ENCODE measurements around the gene KLHL3.
A peak's percentile ranks its signal among the peaks of the same experiment; 100 is the strongest.
"Not testable (repeated sequence)": the region's sequence is repeated elsewhere in the genome, so short reads cannot be mapped to it uniquely, and the experiment has no call there.

KLHL3 gene

DNA sequence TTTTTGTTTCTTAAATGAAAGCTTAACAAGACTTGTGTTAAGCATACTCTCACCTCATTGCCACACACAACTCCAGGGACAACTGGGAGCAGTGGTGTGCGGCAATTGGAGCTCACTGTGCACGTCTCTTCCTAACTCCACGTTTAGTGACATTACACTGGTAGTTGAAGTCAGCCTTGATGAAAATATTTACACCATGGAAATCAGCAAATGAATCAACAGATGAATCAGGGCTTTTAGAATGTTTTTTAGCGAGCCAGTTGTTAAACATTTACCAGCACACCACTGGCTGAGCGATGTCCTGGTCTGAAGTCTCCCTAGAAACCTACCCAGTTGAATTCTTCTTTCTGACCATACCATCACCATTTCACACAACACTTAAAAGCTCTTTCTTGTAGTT, 67.3 kb downstream of the KLHL3 start:
- DNase-seq (ENCODE audit: low read depth in 3 of 3) = no peak

DNA sequence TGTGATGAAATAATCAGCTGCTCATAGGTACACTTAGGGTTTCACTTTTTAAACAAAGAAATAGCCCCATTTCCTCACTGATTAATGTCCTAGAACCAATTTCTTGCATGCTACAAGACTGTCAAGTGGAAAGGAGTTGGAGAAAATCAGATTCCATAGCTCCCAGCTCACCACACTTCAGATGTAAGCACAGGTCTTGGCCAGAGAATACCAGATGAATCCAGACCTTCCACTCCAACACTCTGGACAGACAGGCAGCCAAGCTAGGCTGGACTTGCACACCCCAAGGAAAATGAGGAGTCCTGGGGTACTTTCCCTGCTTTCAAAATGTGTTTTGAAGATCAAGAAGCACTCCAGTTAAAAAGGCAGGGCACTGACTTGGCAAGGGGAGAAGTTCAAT, 68.5 kb downstream of the KLHL3 start:
- DNase-seq (ENCODE audit: low read depth in 3 of 3) = no peak

DNA sequence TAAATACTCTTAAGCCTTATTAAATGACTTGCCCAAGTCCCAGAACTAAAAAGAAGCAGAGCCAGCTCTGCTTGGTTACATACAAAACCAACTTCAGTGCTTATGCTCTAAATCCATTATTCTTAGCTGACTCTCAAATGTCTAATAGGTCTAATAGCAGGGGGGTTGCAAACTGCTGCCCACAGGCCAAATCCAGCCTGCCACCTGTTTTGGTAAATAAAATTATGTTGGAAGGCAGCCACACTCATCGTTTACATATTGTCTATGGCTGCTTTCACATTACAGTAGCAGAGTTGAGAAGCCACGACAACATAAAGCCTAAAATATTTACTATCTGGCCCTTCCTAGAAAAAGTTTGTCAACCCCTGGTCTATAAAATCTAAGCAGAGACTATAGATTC, 69.0 kb downstream of the KLHL3 start:
- DNase-seq (ENCODE audit: low read depth in 3 of 3) = no peak

DNA sequence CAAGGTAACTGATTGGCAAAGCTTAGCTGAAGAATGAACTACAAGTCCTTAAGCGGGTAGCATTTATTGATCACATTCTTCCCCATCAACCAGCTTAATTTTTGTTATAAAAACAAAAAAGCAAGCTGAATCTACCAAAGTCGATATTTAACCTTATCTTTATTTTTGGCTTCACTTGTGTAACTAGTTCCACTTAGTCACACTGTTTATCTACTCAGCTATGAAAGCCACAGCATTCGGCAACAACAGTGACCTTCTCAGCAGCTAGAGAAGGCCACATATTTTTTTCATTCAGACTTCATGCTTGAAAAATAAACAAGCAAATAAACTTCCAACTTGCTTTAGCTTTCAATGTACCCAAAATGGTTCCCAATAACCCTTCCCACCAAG, 69.4 kb downstream of the KLHL3 start:
- no peak for DNase-seq (ENCODE audit: low read depth in 3 of 3)

DNA sequence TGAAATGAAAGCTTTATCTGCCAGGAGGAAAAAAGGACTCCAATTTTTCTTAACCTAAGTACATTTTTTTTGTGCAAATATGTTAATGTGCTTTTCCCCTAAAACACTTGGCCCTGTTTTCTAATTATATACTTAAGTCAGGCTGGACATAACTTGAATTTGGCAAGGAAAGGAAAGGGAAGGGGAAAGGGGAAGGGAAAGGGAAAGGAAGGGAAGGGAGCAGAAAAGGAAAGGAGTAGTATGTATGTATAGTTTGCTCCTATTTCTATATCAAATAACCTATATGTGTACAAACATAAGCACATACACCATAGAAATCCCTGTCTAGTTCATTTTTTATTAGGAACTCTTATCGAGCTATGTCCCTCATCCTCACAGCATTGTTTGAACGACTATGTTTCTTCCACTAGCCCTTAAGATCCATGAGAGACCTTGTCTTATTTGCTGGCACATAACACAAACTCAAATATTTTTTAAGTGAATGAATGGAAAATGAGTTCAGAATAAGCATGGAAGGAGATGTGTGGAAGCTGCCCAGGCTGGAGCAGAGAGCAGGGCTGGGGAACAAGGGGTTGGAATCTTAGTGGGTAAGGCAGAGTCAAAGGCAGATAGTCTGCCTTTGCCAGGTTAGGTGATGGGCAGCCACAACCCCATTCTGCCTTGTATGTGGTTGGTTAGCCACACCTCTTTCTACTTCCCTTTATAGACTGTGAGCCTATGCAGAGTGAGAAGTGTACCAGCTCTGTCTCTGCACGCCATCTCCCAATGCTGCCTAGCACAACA, 70.0 kb downstream of the KLHL3 start:
- peak; percentile 1 to 5 (median 5) for DNase-seq (ENCODE audit: low read depth in 3 of 3)

DNA sequence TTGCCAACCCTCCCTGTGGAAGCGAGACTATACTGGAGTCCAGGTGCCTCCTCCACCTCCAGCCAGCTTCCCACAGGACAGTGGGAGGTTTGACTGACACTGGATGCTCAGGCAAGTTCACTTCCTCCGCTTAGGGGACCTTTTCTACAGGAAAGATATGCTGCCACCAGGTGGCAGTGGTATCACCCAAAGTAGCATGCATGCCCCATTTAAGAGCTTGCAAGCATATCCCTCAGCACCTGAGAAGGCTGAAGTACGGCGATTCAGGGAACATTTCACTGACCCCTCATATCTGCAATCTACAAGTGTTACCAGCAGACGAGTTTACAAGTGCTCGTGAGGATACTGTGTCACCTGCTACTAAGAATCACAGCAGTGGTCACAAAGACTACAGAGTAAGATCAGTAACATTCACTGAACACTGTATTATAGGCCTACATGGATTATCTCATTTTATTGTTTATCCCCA, 75.5 kb downstream of the KLHL3 start:
- DNase-seq (ENCODE audit: low read depth in 3 of 3) = peak; percentile 45 to 65 (median 58)

DNA sequence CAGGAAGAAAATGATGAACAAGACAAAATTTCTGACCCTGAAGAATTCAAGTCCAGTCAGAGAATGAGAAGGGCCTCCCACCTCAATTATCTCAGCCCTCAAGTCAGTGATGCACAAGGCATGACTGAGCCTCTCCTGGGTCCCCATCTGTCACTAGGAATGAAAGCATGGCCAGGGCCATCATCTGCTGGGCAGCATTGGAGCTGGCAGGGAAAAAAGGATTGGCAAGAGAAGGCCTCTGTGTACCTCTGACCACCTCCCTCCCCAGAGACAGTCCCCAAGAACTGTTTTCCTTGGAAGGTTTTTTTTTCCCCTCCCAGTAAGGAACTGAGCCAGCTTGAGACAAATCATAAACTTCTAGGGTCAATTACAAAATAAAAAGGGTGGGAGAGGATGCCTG, 76.7 kb downstream of the KLHL3 start:
- DNase-seq (ENCODE audit: low read depth in 3 of 3) = no peak

DNA sequence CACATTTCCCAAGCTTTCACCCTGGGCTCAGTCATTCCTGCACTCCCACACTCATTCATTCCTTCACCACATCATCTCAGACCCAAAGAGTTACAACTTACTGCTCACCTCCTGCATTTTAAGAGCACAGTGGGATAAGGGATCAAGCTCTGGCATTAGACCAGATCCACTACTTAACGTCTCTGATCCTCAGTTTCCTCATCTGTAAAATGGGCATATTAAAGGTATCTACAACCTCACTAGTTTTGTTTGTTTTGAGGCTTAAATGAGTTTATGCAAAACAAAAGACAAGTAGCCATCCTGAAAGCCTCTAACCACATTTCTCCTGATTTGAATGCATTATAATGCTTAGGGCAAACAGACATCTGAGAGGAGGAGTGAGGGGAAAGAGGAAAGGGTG, 77.6 kb downstream of the KLHL3 start:
- no peak for DNase-seq (ENCODE audit: low read depth in 3 of 3)

DNA sequence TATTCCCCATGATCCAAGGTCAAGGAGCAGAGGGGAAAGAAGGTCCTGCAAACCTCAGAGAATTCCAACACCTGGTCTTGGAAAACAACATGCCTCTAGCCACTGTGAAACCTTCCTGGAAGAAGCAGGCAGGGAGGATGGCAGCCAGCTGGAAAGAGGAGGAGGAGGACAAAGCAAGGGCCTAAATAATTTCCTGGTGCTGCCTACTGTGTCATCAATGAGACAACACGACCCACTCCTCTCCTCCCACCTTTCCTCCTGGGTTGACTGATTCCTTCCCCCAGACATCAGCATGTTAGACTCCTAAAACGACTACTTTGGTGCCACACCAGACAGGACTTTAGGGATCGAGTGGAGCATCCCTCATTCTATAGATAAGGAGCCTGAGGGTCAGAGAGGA, 78.8 kb downstream of the KLHL3 start:
- no peak for DNase-seq (ENCODE audit: low read depth in 3 of 3)

DNA sequence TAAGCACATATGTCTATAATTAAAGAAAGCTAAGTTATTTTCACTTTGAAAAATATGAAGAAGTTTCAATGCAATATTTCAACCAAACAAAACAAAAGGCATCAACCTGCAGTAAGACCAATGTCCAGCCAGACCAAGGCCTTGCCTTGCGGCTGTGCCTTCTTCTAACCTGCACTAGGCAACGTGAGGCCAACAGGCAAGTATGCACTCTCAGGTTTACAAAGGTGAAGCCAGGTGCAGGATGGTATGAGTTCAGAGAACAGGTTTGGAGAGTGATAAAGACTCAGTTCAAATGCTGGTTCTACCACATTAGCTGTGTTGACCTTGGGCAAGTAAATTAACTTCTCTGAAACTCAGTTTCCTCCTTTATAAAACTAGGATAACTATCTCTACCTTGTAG, 79.3 kb downstream of the KLHL3 start:
- no peak for DNase-seq (ENCODE audit: low read depth in 3 of 3)

DNA sequence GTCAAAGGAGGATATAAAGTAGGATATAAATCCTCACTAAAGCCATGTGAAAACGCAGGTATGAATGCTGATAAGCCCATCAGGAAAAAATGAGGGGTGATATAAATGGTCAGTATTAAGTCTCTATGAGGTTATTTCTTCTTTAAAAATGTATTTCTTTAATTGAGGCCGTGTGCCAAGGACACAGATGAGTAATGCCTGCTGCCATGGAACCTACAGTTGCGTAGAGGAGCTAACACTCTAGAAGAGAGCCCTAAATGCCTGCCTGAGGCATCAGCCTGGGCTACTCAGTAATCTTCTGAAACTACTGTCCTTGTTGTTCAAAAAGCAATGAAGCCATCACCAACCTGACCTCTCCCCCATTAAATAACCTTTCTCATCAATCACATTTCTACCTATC, 84.9 kb downstream of the KLHL3 start:
- DNase-seq (ENCODE audit: low read depth in 3 of 3) = no peak

DNA sequence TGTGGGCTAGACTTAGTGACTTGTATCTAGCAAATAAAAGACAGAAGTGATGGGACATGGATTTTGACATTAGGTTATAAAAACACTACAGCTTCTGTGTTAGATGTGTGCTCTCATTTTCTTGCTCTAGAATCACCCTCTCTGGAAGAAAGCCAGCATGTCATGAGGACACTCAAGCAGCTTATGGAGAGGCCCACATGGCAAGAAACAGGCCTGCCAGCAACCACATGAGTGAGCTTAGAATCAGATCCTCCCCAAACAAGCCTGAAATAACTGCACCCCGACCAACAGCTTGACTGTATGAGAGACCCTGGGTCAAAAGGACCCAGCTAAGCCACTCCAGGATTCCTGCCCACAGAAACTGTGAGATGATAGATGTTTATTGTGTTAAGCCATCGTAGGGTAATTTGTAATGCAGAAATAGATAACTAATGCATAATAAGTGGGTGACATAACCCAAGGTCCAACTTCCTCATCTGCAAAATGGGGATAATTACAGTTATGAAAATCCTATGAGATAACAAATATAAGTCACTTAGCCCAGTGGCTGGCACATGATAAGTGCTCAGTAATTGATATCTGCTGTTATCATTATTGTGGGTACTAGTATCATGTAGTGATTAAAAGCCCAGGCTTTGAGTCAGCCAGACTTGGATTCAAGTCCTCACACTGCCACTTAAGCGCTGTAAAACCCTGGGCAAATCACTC, 86.5 kb downstream of the KLHL3 start:
- no peak for DNase-seq (ENCODE audit: low read depth in 3 of 3)

DNA sequence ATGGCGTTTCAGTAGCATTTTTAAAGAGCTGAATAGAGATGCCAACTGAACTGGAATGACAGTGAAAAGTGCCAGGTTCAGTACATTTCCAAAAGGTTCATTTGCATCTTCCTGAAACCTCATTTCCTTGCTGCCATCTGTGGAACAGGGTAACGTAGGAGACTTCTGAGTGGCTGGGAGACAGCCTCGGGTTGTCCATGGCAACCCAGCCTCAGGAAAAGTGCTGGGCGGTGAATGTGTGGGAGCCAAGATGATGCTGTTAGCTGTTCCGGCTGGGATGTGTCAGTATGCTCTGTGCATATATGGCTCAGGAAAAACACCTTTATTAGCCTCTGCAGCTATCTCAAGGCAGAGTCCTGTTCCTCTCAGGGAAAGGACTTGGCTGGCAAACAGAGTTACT, 87.5 kb downstream of the KLHL3 start:
- no peak for DNase-seq (ENCODE audit: low read depth in 3 of 3)

DNA sequence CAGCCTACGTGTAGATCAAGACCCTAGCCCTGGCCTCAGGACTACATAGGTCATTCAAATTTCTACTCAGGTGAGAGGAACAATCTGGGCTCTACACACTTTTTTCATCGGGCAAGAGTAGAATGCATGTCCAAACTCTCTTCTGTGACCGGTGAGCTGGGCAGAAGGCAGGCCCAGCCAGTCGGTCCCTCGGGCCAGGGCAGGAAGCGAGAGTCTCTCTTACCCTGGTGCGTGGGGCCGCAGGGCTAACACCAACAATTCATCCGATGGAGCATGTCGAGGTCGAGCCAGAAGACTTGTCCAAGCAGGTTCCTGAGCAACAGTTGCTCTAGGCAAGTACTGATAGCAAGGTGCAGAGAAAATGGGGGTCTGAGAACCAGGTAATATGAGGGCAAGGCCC, 88.5 kb downstream of the KLHL3 start:
- DNase-seq (ENCODE audit: low read depth in 3 of 3) = no peak

DNA sequence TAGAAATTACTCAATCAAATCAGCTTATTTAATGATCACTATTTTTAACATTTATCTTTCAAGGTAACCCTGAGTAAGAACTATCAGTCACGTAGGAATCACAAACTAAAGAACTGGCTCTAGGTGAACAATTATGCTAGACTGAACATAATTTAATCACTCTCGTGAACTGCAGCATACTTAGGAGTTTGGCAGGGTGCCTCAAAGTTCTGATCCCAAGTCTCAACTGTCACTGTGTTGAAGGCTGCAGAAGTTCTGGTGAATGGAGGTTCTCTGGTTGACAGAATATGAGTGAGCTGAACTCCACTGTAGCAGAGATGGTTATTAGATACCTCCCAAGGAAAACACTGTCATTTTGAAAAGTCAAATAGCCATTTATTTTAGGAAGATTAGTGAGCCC, 89.1 kb downstream of the KLHL3 start:
- DNase-seq (ENCODE audit: low read depth in 3 of 3) = no peak

DNA sequence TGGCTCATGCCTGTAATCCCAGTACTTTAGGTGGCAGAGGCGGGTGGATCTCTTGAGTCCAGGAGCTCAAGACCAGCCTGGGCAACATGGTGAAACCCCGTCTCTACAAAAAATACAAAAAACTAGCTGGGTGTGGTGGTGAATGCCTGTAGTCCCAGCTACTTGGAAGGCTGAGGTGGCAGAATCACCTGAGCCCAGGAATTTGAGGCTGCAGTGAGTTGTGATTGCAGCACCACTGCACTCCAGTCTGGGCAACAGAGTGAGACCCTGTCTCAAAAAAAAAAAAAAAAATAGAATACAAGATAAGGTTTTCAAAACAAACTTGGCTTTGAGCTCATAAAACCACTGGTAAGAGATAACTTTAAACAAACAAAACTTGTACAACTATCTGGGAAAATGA, 92.8 kb downstream of the KLHL3 start:
- not testable (repeated sequence) for DNase-seq (ENCODE audit: low read depth in 3 of 3)

DNA sequence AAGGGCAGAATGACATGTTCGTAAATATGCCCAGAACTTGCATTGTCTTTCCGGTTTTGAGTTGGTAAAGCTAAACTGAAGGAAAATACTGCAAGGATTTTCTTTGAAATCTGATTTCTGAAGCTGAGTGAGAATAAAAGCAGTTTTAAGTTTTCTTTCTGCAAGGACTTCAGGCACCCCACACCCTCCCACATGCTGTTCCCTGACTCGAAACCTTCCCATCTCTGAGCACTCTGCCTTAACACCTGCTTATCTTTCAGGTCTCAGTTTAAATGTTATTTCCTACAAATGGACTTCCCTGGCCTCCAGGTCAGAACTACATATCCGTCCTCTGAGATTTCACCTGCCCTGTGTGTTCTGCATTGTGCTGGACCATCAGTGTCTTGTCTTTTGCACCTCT, 93.8 kb downstream of the KLHL3 start:
- DNase-seq (ENCODE audit: low read depth in 3 of 3) = no peak

DNA sequence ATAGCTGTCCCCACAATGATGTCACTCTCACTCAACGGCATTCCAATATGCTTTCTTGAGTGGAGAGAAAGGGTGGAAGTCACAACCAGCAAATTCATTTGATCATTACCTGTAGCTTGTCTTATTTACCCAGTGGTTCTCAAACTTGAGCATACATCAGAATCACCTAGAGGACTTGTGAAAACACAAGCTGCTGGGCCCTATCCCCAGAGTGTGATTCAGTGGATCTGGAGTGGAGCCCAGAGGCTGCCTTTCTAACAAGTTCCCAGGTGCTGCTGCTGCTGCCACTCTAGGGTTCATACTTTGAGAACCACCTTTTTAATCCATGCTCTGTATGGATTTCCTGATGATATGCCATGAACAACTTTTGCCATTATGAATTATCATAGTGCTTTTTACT, 94.7 kb downstream of the KLHL3 start:
- no peak for DNase-seq (ENCODE audit: low read depth in 3 of 3)

DNA sequence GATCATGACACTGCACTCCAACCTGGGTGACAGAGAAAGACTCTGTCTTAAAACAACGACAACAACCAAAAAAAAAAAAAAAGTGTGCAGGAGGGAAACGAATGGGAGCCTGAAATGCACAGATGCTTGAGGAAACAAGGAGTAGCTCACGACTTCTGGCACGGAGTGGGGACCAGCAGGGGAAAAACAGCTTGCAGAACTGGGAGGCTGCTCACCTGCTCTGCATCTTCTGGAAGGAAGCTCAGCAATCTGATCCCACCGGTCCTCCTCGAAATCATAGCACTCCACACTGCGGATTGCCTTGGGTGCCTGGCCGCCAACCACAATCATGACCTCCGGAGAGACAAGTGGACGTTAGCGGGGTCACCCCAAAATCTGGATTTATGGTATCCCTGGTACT, 96.2 kb downstream of the KLHL3 start:
- no peak for DNase-seq (ENCODE audit: low read depth in 3 of 3)

DNA sequence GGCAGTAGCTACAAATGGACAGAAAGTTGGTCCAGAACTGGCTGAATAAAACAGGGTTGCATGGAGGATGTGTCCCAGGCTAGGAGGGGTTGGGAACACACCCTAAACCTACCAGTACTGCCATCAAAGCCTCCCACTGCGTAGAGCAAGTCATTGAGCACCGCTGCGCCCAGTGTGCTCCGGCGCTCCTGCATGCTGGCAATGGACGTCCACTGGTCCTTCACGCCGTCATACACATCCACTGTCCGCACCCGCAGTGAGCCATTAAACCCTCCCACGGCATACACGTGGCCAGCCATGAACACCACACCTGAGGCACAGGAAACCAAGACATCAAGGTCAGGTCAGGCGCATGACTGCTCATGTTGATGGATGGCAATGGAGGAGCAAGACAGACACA, 97.0 kb downstream of the KLHL3 start:
- no peak for DNase-seq (ENCODE audit: low read depth in 3 of 3)

DNA sequence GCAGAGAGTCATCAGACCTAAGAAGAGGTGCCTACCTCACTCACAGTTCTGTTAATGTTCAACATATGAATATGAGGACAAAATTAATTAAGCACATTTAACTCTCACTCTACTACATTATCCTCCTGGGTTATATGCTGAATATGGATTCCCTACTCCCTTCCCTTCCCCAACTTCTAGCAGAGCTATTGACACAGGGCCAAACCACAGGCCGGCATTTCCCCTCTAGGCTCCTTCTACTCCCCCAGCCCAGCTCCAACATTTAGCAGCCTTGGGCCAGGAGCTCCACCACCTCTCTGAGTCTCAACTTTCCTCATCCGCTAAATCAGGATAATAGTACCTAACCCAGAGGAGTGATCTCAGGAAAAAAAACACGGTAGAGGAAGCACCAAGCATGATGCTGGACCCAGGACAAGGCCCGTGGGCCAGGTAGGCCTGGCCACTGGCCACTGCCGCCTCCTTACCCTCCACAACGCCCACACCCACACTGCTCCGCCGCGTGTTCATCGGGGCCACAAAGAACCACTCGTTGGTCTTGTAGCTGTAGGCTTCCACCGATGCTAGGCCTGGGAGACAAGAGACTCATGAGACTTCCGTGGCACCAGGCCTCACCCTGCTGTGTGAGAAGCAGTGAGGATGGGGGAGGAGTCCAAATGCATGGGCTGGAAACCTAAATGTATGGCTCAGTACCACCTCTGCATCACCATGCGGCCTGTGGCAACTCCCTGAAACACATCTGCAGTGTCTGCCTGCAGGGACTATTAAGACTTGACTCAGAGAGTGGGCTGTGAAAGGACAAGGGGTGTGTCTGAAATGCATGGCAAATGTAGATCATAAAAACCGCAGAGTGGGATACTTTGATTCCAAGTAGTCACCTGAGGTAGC, 98.8 kb downstream of the KLHL3 start:
- no peak for DNase-seq (ENCODE audit: low read depth in 3 of 3)

DNA sequence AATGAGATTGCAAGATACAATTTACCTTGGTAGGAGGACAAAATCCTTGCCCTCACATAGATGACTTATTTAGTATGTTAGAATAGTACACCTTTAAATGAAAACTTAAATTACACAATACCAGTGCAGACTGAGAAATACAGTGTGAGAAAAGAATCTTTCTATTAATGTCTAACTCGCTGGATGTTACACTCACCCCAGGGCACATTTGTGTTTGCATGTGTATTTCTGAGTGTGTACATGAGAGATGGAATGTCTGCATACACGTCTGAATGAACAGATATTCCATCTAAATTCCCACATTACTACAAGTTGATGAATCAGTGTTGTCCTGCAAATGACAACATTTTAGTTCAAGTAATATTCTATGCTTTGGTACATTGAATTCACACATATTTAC, 99.8 kb downstream of the KLHL3 start:
- no peak for DNase-seq (ENCODE audit: low read depth in 3 of 3)

DNA sequence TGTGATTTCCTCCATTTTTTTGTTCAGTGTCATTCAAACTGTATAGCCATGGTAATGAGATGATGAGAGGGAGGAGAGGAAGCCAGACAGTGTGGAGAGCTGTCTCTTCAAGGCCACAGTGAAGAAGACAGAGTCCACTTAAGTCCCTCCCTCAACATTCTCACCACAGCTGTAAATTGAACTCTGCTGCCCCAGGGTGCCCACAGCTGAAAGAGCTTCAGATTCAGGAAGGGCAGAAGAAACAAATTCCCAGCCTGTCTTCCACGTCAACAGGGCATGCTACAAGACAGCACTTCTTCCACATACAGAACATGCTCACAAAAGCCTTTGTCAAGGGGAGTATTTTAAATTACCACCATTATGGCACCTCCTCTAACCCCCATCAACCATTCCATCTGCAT, 100.4 kb downstream of the KLHL3 start:
- DNase-seq (ENCODE audit: low read depth in 3 of 3) = no peak

All from stimulated activated CD4-positive, alpha-beta T cell treated with anti-CD3 and anti-CD28 coated beads, TNF-alpha, amount 100 ng/mL, for 24 hours (primary cell).